Measurements from ENCODE around the gene NPC2. TPM values are rescaled to one million over a fixed set of nuclear protein-coding genes. Genes with fewer than 3 reads are reported as not detected.

The NPC2 gene
- total RNA-seq, 1 donor from 2014 or later, result 615 TPM

- DNase-seq (ENCODE audit: extremely low read depth, low read depth, low spot score), result no peak
Measured at GRCh38 chr14:74519316-74520074, 26.4 kb upstream of the NPC2 start.

- no peak for DNase-seq (ENCODE audit: extremely low read depth, low read depth, low spot score)
Measured at GRCh38 chr14:74518221-74518620, 25.1 kb upstream of the NPC2 start.

GRCh38 chr14:74517731-74518130, 24.6 kb upstream of the NPC2 start:
- DNase-seq (ENCODE audit: extremely low read depth, low read depth, low spot score), result no peak

- DNase-seq (ENCODE audit: extremely low read depth, low read depth, low spot score), result no peak
Measured at GRCh38 chr14:74516451-74517160, 23.5 kb upstream of the NPC2 start.

GRCh38 chr14:74515891-74516412, 22.8 kb upstream of the NPC2 start:
- no peak for DNase-seq (ENCODE audit: extremely low read depth, low read depth, low spot score)

- no peak for DNase-seq (ENCODE audit: extremely low read depth, low read depth, low spot score)
Measured at GRCh38 chr14:74514471-74514941, 21.4 kb upstream of the NPC2 start.

GRCh38 chr14:74511966-74512830, 19.1 kb upstream of the NPC2 start:
- DNase-seq (ENCODE audit: extremely low read depth, low read depth, low spot score), result no peak

GRCh38 chr14:74510959-74511409, 17.9 kb upstream of the NPC2 start:
- DNase-seq (ENCODE audit: extremely low read depth, low read depth, low spot score), result no peak

- no peak for DNase-seq (ENCODE audit: extremely low read depth, low read depth, low spot score)
Measured at GRCh38 chr14:74510223-74510931, 17.3 kb upstream of the NPC2 start.

- no peak for DNase-seq (ENCODE audit: extremely low read depth, low read depth, low spot score)
Measured at GRCh38 chr14:74509587-74510222, 16.6 kb upstream of the NPC2 start.

- DNase-seq (ENCODE audit: extremely low read depth, low read depth, low spot score), result no peak
Measured at GRCh38 chr14:74508844-74509428, 15.8 kb upstream of the NPC2 start.

GRCh38 chr14:74508292-74508731, 15.2 kb upstream of the NPC2 start:
- DNase-seq (ENCODE audit: extremely low read depth, low read depth, low spot score), result no peak

GRCh38 chr14:74507840-74508239, 14.7 kb upstream of the NPC2 start:
- no peak for DNase-seq (ENCODE audit: extremely low read depth, low read depth, low spot score)

GRCh38 chr14:74507085-74507484, 14.0 kb upstream of the NPC2 start:
- DNase-seq (ENCODE audit: extremely low read depth, low read depth, low spot score), result no peak

- no peak for DNase-seq (ENCODE audit: extremely low read depth, low read depth, low spot score)
Measured at GRCh38 chr14:74506411-74506851, 13.3 kb upstream of the NPC2 start.

- DNase-seq (ENCODE audit: extremely low read depth, low read depth, low spot score), result no peak
Measured at GRCh38 chr14:74505831-74506230, 12.7 kb upstream of the NPC2 start.

- no peak for DNase-seq (ENCODE audit: extremely low read depth, low read depth, low spot score)
Measured at GRCh38 chr14:74504874-74505720, 12.0 kb upstream of the NPC2 start.

- DNase-seq (ENCODE audit: extremely low read depth, low read depth, low spot score), result no peak
Measured at GRCh38 chr14:74504412-74504811, 11.3 kb upstream of the NPC2 start.

Data from glomerular endothelial cell (primary cell).